Neural progenitor cell (in vitro differentiated cells): ENCODE data around the gene STK17B. TPM values are rescaled to one million over a fixed set of nuclear protein-coding genes. Genes with fewer than 3 reads are reported as not detected.
A peak's percentile ranks its signal among the peaks of the same experiment; 100 is the strongest.

ENCODE experiments used
- DNase-seq: peaks from one replicate; pipeline ENCODE4 v3.0.0-alpha.2; 2016; ENCODE audit warnings: low spot score
- H2AFZ ChIP-seq: fragments of 200-600 bp; sonication (generic); replicated peaks from 2 replicates; pipeline ENCODE4 v1.6.1; 2016; ENCODE audit warnings: antibody characterized with exemption
- H3F3A ChIP-seq: fragments of 200-600 bp; sonication (generic); 2 replicates; pipeline ENCODE4 v1.6.1; 2016; ENCODE audit warnings: antibody characterized with exemption, low read depth
- H3K27ac ChIP-seq: fragments of 200-600 bp; sonication (generic); 2 replicates; pipeline ENCODE4 v1.5.1; 2016; ENCODE audit warnings: mild to moderate bottlenecking
- H3K27me3 ChIP-seq: fragments of 200-600 bp; sonication (generic); 2 replicates; pipeline ENCODE4 v1.6.1; 2016; ENCODE audit warnings: mild to moderate bottlenecking, moderate library complexity
- H3K36me3 ChIP-seq: fragments of 200-600 bp; sonication (generic); 2 replicates; pipeline ENCODE4 v1.5.1; 2016
- H3K4me1 ChIP-seq: fragments of 200-600 bp; sonication (generic); 2 replicates; pipeline ENCODE4 v1.6.1; 2016; ENCODE audit warnings: mixed run types
- H3K4me2 ChIP-seq: fragments of 200-600 bp; sonication (generic); 2 replicates; pipeline ENCODE4 v1.6.1; 2016
- H3K4me3 ChIP-seq: fragments of 200-600 bp; sonication (generic); 2 replicates; pipeline ENCODE4 v1.5.1; 2016
- H3K79me2 ChIP-seq: fragments of 200-600 bp; sonication (generic); 2 replicates; pipeline ENCODE4 v1.6.1; 2016; ENCODE audit warnings: low read depth
- H3K9ac ChIP-seq: fragments of 200-600 bp; sonication (generic); 2 replicates; pipeline ENCODE4 v1.6.1; 2016
- H3K9me3 ChIP-seq: fragments of 200-600 bp; sonication (generic); 2 replicates; pipeline ENCODE4 v1.5.1; 2016; ENCODE audit warnings: low read depth
- H4K20me1 ChIP-seq: fragments of 200-600 bp; sonication (generic); 2 replicates; pipeline ENCODE4 v1.6.1; 2016; ENCODE audit warnings: low read depth
- H3K27ac Mint-ChIP-seq: 3 replicates; pipeline ENCODE4 v1.8.0; 2021; ENCODE audit warnings: mixed read lengths
- H3K27me3 Mint-ChIP-seq: 2 replicates; pipeline ENCODE4 v1.8.0; 2022; ENCODE audit warnings: low read depth, mild to moderate bottlenecking, inconsistent platforms, moderate library complexity, mixed read lengths; ENCODE audit not compliant: insufficient read depth
- H3K36me3 Mint-ChIP-seq: 3 replicates; pipeline ENCODE4 v1.8.0; 2021; ENCODE audit warnings: mixed read lengths
- H3K4me1 Mint-ChIP-seq: 3 replicates; pipeline ENCODE4 v1.8.0; 2021; ENCODE audit warnings: mixed read lengths
- H3K4me3 Mint-ChIP-seq: 3 replicates; pipeline ENCODE4 v1.8.0; 2021; ENCODE audit warnings: mild to moderate bottlenecking, moderate library complexity, mixed read lengths
- H3K9me3 Mint-ChIP-seq: 3 replicates; pipeline ENCODE4 v1.8.0; 2020; ENCODE audit warnings: mixed read lengths
- EZH2 ChIP-seq: fragments of 200-600 bp; sonication (generic); IDR thresholded peaks from 2 replicates; pipeline ENCODE4 v1.6.1; 2017; ENCODE audit warnings: antibody characterized with exemption, mild to moderate bottlenecking, moderate library complexity
- EZH2phosphoT487 ChIP-seq: fragments of 200-600 bp; sonication (generic); IDR thresholded peaks from 2 replicates; pipeline ENCODE4 v1.6.1; 2017; ENCODE audit warnings: antibody characterized with exemption
- total RNA-seq: library from RNA; depleted of rRNA; stranded (reverse); fragments of >200 nt; gene quantifications from 2 replicates; pipeline ENCODE4 v1.2.3, GENCODE V29; 2015; ENCODE audit warnings: low replicate concordance
- TF ChIP-seq, protein P1 (sequence below): fragments of 200-600 bp; sonication (generic); IDR thresholded peaks from 2 replicates; pipeline ENCODE4 v1.5.1; 2017; ENCODE audit warnings: antibody characterized with exemption, mild to moderate bottlenecking

Gene STK17B
- total RNA-seq, 1 donor from 2014 or later: 35.4 TPM

DNA sequence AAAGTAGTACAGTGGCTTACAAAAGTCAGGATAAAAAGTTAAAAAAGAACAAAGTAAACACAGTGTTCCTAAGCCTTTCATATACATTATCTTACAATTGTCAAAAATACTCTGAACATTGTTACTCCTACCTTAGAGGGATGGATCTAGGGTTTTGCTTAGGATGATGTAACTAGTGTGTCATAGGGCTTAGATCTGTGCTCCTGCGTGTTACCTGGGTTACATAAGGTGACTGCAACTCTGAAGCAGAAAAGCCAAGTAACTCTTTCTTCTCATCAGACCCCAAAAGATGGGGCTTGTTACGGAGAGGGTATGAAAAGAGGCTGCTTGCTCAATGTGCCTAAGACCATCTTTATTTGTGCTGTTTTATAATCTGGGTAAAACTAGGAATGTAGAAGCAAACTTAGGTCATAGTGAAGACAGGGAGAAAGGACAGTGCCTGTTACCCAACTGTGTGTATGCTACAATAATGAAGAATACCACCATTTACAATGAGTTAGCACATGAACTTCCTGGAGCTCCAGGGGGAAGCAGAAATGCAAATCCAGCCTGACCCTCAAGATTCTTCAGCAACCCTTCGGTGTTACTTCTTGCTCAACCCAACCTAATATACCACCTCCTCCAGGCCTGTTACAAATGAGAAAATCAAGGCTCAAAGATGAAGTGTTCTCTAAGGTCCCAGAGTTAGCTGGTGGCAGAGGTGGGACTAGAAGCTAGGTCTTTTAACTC, 42.0 kb upstream of the STK17B start:
- Histone ChIP-seq H3K27ac (no peak overlapping the region), H3K36me3 (no peaks in the 10 kb centered on the region), H3K9me3 (no peaks in the 10 kb centered on the region), H3K9ac (no peak overlapping the region), H4K20me1 (no peaks in the 10 kb centered on the region), H3F3A (no peaks in the 10 kb centered on the region), H3K27me3 (no peaks in the 10 kb centered on the region), H3K4me1 (no peaks in the 10 kb centered on the region), H3K79me2 (no peaks in the 10 kb centered on the region), H3K4me2 (no peak overlapping the region), H3K4me3 (no peak overlapping the region), H2AFZ (no peak overlapping the region)
- peaks cover 16% of the 10 kb centered on the region for H3K4me1 Mint-ChIP-seq
- TF ChIP-seq, protein P1, sequence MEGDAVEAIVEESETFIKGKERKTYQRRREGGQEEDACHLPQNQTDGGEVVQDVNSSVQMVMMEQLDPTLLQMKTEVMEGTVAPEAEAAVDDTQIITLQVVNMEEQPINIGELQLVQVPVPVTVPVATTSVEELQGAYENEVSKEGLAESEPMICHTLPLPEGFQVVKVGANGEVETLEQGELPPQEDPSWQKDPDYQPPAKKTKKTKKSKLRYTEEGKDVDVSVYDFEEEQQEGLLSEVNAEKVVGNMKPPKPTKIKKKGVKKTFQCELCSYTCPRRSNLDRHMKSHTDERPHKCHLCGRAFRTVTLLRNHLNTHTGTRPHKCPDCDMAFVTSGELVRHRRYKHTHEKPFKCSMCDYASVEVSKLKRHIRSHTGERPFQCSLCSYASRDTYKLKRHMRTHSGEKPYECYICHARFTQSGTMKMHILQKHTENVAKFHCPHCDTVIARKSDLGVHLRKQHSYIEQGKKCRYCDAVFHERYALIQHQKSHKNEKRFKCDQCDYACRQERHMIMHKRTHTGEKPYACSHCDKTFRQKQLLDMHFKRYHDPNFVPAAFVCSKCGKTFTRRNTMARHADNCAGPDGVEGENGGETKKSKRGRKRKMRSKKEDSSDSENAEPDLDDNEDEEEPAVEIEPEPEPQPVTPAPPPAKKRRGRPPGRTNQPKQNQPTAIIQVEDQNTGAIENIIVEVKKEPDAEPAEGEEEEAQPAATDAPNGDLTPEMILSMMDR: no peak
- TF ChIP-seq EZH2: no peak
- TF ChIP-seq EZH2phosphoT487: no peak
- H3K27me3 Mint-ChIP-seq: peaks cover 6% of the 10 kb centered on the region
- no peak for DNase-seq
- H3K36me3 Mint-ChIP-seq: peaks cover 13% of the 10 kb centered on the region
- H3K9me3 Mint-ChIP-seq: peaks cover 4% of the 10 kb centered on the region
- no peak overlapping the region for H3K4me3 Mint-ChIP-seq
- no peak overlapping the region for H3K27ac Mint-ChIP-seq

DNA sequence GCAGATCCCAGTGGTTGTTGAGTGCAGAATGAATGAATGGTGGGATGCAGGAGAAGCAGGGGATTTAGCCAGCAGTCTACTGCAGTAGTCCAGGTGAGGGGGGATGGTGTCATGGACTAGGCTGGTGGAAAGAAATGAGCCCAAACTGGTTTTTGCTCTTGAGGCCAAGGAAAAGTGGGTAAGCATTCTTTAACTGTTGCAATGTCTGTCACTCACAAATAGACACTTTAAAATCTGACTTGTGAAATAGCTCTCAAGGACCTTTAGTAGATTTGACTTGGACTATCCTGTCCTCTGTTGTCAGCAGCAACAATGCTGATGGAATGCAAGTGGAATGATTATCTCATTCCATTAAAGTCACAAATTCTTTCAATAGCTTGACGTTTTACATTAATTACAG, 37.5 kb upstream of the STK17B start:
- Histone ChIP-seq H3K27ac (no peak overlapping the region), H3K9ac (no peak overlapping the region), H2AFZ (no peak overlapping the region), H3K36me3 (no peaks in the 10 kb centered on the region), H3K9me3 (no peaks in the 10 kb centered on the region), H4K20me1 (no peaks in the 10 kb centered on the region), H3F3A (no peaks in the 10 kb centered on the region), H3K4me1 (no peaks in the 10 kb centered on the region), H3K4me3 (no peak overlapping the region), H3K27me3 (no peaks in the 10 kb centered on the region), H3K79me2 (no peaks in the 10 kb centered on the region), H3K4me2 (no peak overlapping the region)
- Mint-ChIP-seq H3K36me3 (peaks cover 13% of the 10 kb centered on the region), H3K27me3 (peaks cover 8% of the 10 kb centered on the region), H3K4me1 (peaks cover 16% of the 10 kb centered on the region), H3K4me3 (no peak overlapping the region), H3K9me3 (peaks cover 4% of the 10 kb centered on the region), H3K27ac (peak overlapping the region; percentile 26)
- DNase-seq: no peak
- TF ChIP-seq EZH2 (no peak), EZH2phosphoT487 (no peak)
- TF ChIP-seq, protein P1: no peak

GRCh38 chr2:196206804-196207203, 35.4 kb upstream of the STK17B start:
- peaks cover 5% of the 10 kb centered on the region for H3K27me3 Mint-ChIP-seq
- H2AFZ ChIP-seq: no peak overlapping the region
- H3K27me3 ChIP-seq: no peaks in the 10 kb centered on the region

More at GRCh38 chr2:196206804-196207203, 35.4 kb upstream of the STK17B start:
- no peaks in the 10 kb centered on the region for H3F3A ChIP-seq
- Mint-ChIP-seq H3K36me3 (peaks cover 5% of the 10 kb centered on the region), H3K4me3 (no peak overlapping the region), H3K27ac (no peak overlapping the region), H3K4me1 (peaks cover 12% of the 10 kb centered on the region), H3K9me3 (peaks cover 4% of the 10 kb centered on the region)
- no peaks in the 10 kb centered on the region for H3K36me3 ChIP-seq
- no peak for TF ChIP-seq EZH2phosphoT487
- TF ChIP-seq EZH2: no peak
- TF ChIP-seq, protein P1: no peak
- H3K79me2 ChIP-seq: no peaks in the 10 kb centered on the region
- no peak for DNase-seq
- no peaks in the 10 kb centered on the region for H3K9me3 ChIP-seq
- no peak overlapping the region for H3K4me2 ChIP-seq
- no peak overlapping the region for H3K9ac ChIP-seq
- H3K4me1 ChIP-seq: no peaks in the 10 kb centered on the region
- no peaks in the 10 kb centered on the region for H4K20me1 ChIP-seq
- no peak overlapping the region for H3K4me3 ChIP-seq
- no peak overlapping the region for H3K27ac ChIP-seq
